Esophagus muscularis mucosa (tissue), 4 donors: ENCODE data around the gene RAB12. TPM values are rescaled to one million over a fixed set of nuclear protein-coding genes. Genes with fewer than 3 reads are reported as not detected.
A peak's percentile ranks its signal among the peaks of the same experiment; 100 is the strongest.

Experiments used
- DNase-seq: peaks from one replicate; pipeline ENCODE4 v3.0.0-alpha.2; 2017; ENCODE audit errors: extremely low spot score
- H3K27ac ChIP-seq, 4 donors: fragments of 200-600 bp; sonication (generic); replicated peaks in 1 of 4; 1 replicate in 3 of 4; 2 replicates in 1 of 4; pipeline ENCODE4 v1.5.1; 2016 to 2019; ENCODE audit warnings: mild to moderate bottlenecking in 1 of 4
- H3K27me3 ChIP-seq, 4 donors: fragments of 200-600 bp; sonication (generic); one replicate each; pipeline versions ENCODE4 v1.5.1 to v1.6.0; 2016 to 2019
- H3K36me3 ChIP-seq, 4 donors: fragments of 200-600 bp; sonication (generic); one replicate each; pipeline ENCODE4 v1.5.1; 2016 to 2019
- H3K4me1 ChIP-seq, 4 donors: fragments of 200-600 bp; sonication (generic); one replicate each; pipeline ENCODE4 v1.5.1; 2016 to 2019
- H3K4me3 ChIP-seq, 4 donors: fragments of 200-600 bp; sonication (generic); 1 replicate in 2 of 4; 2 replicates in 2 of 4; pipeline ENCODE4 v1.5.1; 2016 to 2019; ENCODE audit warnings: mild to moderate bottlenecking in 4 of 4, moderate library complexity in 1 of 4
- H3K9me3 ChIP-seq, 4 donors: fragments of 200-600 bp; sonication (generic); 1 replicate in 3 of 4; 2 replicates in 1 of 4; pipeline ENCODE4 v1.5.1; 2016 to 2019
- CTCF ChIP-seq, 3 experiments: fragments of 200-600 bp in 2 of 3; fragments of 450-650 bp in 1 of 3; sonication (generic) in 2 of 3; IDR thresholded peaks; one replicate each; pipeline ENCODE4 v1.5.1; 2017 to 2019; ENCODE audit warnings: antibody characterized with exemption in 3 of 3, mild to moderate bottlenecking in 2 of 3, moderate library complexity in 1 of 3
- EP300 ChIP-seq: sonication (generic); formaldehyde crosslinking; IDR thresholded peaks from one replicate; pipeline ENCODE4 v1.6.1; 2017; ENCODE audit warnings: antibody characterized with exemption
- POLR2A ChIP-seq: fragments of 450-650 bp; IDR thresholded peaks from one replicate; pipeline ENCODE4 v1.6.1; 2017; ENCODE audit warnings: antibody characterized with exemption, moderate library complexity, mild to moderate bottlenecking, low read depth
- POLR2AphosphoS5 ChIP-seq, 2 donors: sonication (generic); formaldehyde crosslinking; IDR thresholded peaks; one replicate each; pipeline ENCODE4 v1.6.1; 2017; ENCODE audit warnings: antibody characterized with exemption in 2 of 2
- WGBS: methylation state at CpG from one replicate; pipeline ENCODE4 v1.1.5; 2018; 5-methylcytosine and 5-hydroxymethylcytosine counted together
- intact Hi-C: fragments of 100-400 bp; cut with DNase I; formaldehyde crosslinking; loops from one replicate; pipeline ENCODE4 v1.15.1; 2023
- total RNA-seq, 4 donors: library from RNA; depleted of rRNA; stranded (reverse); fragments of >200 nt; gene quantifications; one replicate each; pipeline versions ENCODE4 v1.1.0 to v1.2.1, GENCODE V29; 2016

Gene RAB12
- total RNA-seq, 4 donors from 2014 or later: 61.0 to 76.3 (median 68.9) TPM

GRCh38 chr18:8684577-8684976 is 75.3 kb downstream of the RAB12 start:
- intact Hi-C loops: no loop called here
- WGBS: 87% methylated on average over 5 of the region's 7 CpGs
- H3K4me3 ChIP-seq: no peak overlapping the region
- TF ChIP-seq EP300: no peak
- TF ChIP-seq CTCF (IDR thresholded peaks at IDR 0.05): no peak
- TF ChIP-seq POLR2AphosphoS5 (IDR thresholded peaks at IDR 0.05): no peak
- TF ChIP-seq POLR2A: no peak
- no peaks in the 10 kb centered on the region for H3K9me3 ChIP-seq
- no peaks in the 10 kb centered on the region for H3K36me3 ChIP-seq
- DNase-seq: peak; percentile 72
- H3K27ac ChIP-seq: no peak overlapping the region
- peaks cover 0 to 13% (median 11%) of the 10 kb centered on the region in 4 donors for H3K4me1 ChIP-seq
- H3K27me3 ChIP-seq: no peaks in the 10 kb centered on the region

GRCh38 chr18:8685141-8685913 is 76.1 kb downstream of the RAB12 start:
- Histone ChIP-seq H3K4me1 (peaks cover 0 to 13% (median 11%) of the 10 kb centered on the region in 4 donors), H3K36me3 (no peaks in the 10 kb centered on the region), H3K27ac (no peak overlapping the region), H3K27me3 (no peaks in the 10 kb centered on the region), H3K9me3 (no peaks in the 10 kb centered on the region), H3K4me3 (no peak overlapping the region)
- 80% methylated on average over 13 of the region's 13 CpGs for WGBS
- no peak for TF ChIP-seq CTCF (IDR thresholded peaks at IDR 0.05)
- DNase-seq: peak; percentile 90
- intact Hi-C loops: no loop called here

- DNase-seq: peak; percentile 85
- TF ChIP-seq CTCF (IDR thresholded peaks at IDR 0.05) (no peak), POLR2A (no peak), EP300 (no peak), POLR2AphosphoS5 (IDR thresholded peaks at IDR 0.05) (no peak)
- WGBS: 96% methylated on average over 8 of the region's 8 CpGs
- intact Hi-C loops: no loop called here
- Histone ChIP-seq H3K9me3 (no peaks in the 10 kb centered on the region), H3K4me1 (peaks cover 0 to 13% (median 11%) of the 10 kb centered on the region in 4 donors), H3K4me3 (no peak overlapping the region), H3K27ac (no peak overlapping the region), H3K36me3 (no peaks in the 10 kb centered on the region), H3K27me3 (no peaks in the 10 kb centered on the region)
Measured at GRCh38 chr18:8685914-8686216, 76.6 kb downstream of the RAB12 start.

- peak; percentile 34 for DNase-seq
- 83% methylated on average over 6 of the region's 6 CpGs for WGBS
- Histone ChIP-seq H3K4me1 (peaks cover 0 to 13% (median 11%) of the 10 kb centered on the region in 4 donors), H3K9me3 (no peaks in the 10 kb centered on the region), H3K27me3 (no peaks in the 10 kb centered on the region), H3K36me3 (no peaks in the 10 kb centered on the region), H3K27ac (no peak overlapping the region), H3K4me3 (no peak overlapping the region)
- intact Hi-C loops: no loop called here
- TF ChIP-seq POLR2A: no peak
- TF ChIP-seq CTCF (IDR thresholded peaks at IDR 0.05): no peak
- TF ChIP-seq POLR2AphosphoS5 (IDR thresholded peaks at IDR 0.05): no peak
- no peak for TF ChIP-seq EP300
Measured at GRCh38 chr18:8686611-8687010, 77.4 kb downstream of the RAB12 start.
